PC-9 (cell line): ENCODE results near the gene NRG3.

Experiments used
- CTCF ChIP-seq: fragments of 200-600 bp; sonication (generic); conservative IDR thresholded peaks from 2 replicates; pipeline ENCODE4 v1.6.1; 2017; ENCODE audit warnings: mixed run types, antibody characterized with exemption, mild to moderate bottlenecking, moderate library complexity
- EZH2 ChIP-seq: fragments of 200-600 bp; sonication (generic); IDR thresholded peaks from 2 replicates; pipeline ENCODE4 v1.8.0; 2017; ENCODE audit warnings: antibody characterized with exemption, low read depth

GRCh38 chr10:82934429-82934828 is 1059.4 kb downstream of the NRG3 start:
- TF ChIP-seq CTCF (no peak), EZH2 (no peak)
